PC-3 (cell line): ENCODE measurements around the gene ZDHHC1. TPM values are rescaled to one million over a fixed set of nuclear protein-coding genes. Genes with fewer than 3 reads are reported as not detected.
"Not testable (repeated sequence)": the region's sequence is repeated elsewhere in the genome, so short reads cannot be mapped to it uniquely, and the experiment has no call there.

Experiments
- ATAC-seq: fragments of 200-7000 bp; cut with Tn5 transposase; 2 replicates; pipeline ENCODE4 v1.9.1; 2020; ENCODE audit warnings: mild to moderate bottlenecking, moderate library complexity
- BruUV-seq: library from RNA; stranded (reverse); fragments of 400-500 nt; replicated peaks from 2 replicates; lab custom pipeline; 2021; lab: Mats Ljungman, UMichigan
- CTCF ChIA-PET: fragments of 300-600 bp; sonication (Branson Sonifier 250); formaldehyde crosslinking; loops from one replicate; lab custom pipeline; 2022; ENCODE audit warnings: antibody characterized with exemption; lab: Charles Lee
- POLR2A ChIA-PET: fragments of 300-600 bp; sonication (Branson Sonifier 250); formaldehyde crosslinking; loops from one replicate; lab custom pipeline; 2022; ENCODE audit warnings: antibody characterized with exemption; ENCODE audit not compliant: unreplicated experiment; lab: Charles Lee
- DNase-seq: peaks from one replicate; pipeline ENCODE4 v3.0.0-alpha.2; 2015
- H2AFZ ChIP-seq: fragments of 300-600 bp; sonication (generic); 2 replicates; pipeline ENCODE4 v1.6.0; 2016; ENCODE audit warnings: antibody characterized with exemption, low read length
- H3F3A ChIP-seq: fragments of 300-600 bp; sonication (generic); one replicate; pipeline ENCODE4 v1.6.0; 2017; ENCODE audit warnings: antibody characterized with exemption, low read length, control low read depth, mild to moderate bottlenecking; ENCODE audit not compliant: unreplicated experiment
- H3K27ac ChIP-seq: fragments of 300-600 bp; sonication (generic); 2 replicates; pipeline ENCODE4 v1.5.1; 2016; ENCODE audit warnings: mild to moderate bottlenecking, low read length
- H3K27me3 ChIP-seq: fragments of 300-600 bp; sonication (generic); 2 replicates; pipeline ENCODE4 v1.6.1; 2016; ENCODE audit warnings: low read length, mixed read lengths
- H3K36me3 ChIP-seq: fragments of 300-600 bp; sonication (generic); 2 replicates; pipeline ENCODE4 v1.6.1; 2016; ENCODE audit warnings: low read depth, mixed run types, low read length, mixed read lengths
- H3K4me1 ChIP-seq: fragments of 300-600 bp; sonication (generic); 2 replicates; pipeline ENCODE4 v1.5.1; 2016; ENCODE audit warnings: low read length; ENCODE audit not compliant: insufficient read depth
- H3K4me2 ChIP-seq: fragments of 300-600 bp; sonication (generic); 2 replicates; pipeline ENCODE4 v1.6.0; 2016; ENCODE audit warnings: low read length
- H3K4me3 ChIP-seq: fragments of 300-600 bp; sonication (generic); 2 replicates; pipeline ENCODE4 v1.5.1; 2016; ENCODE audit warnings: mild to moderate bottlenecking, low read length, mixed read lengths
- H3K79me2 ChIP-seq: fragments of 300-600 bp; sonication (generic); 2 replicates; pipeline ENCODE4 v1.6.1; 2017; ENCODE audit warnings: low read length, mixed read lengths
- H3K9ac ChIP-seq: fragments of 300-600 bp; sonication (generic); 2 replicates; pipeline ENCODE4 v1.6.0; 2016; ENCODE audit warnings: mild to moderate bottlenecking, low read length
- H3K9me2 ChIP-seq: fragments of 300-600 bp; sonication (generic); replicated peaks from 2 replicates; pipeline ENCODE4 v1.6.1; 2016; ENCODE audit warnings: mixed run types, low read length, mixed read lengths
- H3K9me3 ChIP-seq: fragments of 300-600 bp; sonication (generic); 2 replicates; pipeline ENCODE4 v1.6.1; 2016; ENCODE audit warnings: low read length, mixed read lengths
- H4K20me1 ChIP-seq: fragments of 300-600 bp; sonication (generic); 2 replicates; pipeline ENCODE4 v1.6.1; 2016; ENCODE audit warnings: low read length, mixed read lengths
- CTCF ChIP-seq: fragments of 300-600 bp; sonication (generic); conservative IDR thresholded peaks from 2 replicates; pipeline ENCODE4 v1.5.1; 2017; ENCODE audit warnings: antibody characterized with exemption, low read depth, mild to moderate bottlenecking, low read length
- EZH2 ChIP-seq: fragments of 300-600 bp; sonication (generic); IDR thresholded peaks from one replicate; pipeline ENCODE4 v1.6.1; 2017; ENCODE audit warnings: antibody characterized with exemption, mild to moderate bottlenecking, low read length; ENCODE audit not compliant: unreplicated experiment
- EZH2phosphoT487 ChIP-seq: fragments of 300-600 bp; sonication (generic); IDR thresholded peaks from 2 replicates; pipeline ENCODE4 v1.6.1; 2018; ENCODE audit warnings: mild to moderate bottlenecking, antibody characterized with exemption, low read length, borderline replicate concordance
- intact Hi-C: fragments of 100-400 bp; cut with micrococcal nuclease; formaldehyde crosslinking; loops from 2 replicates; pipeline ENCODE4 v1.9.0; 2023
- total RNA-seq: library from RNA; depleted of rRNA; stranded (reverse); fragments of >200 nt; gene quantifications from 2 replicates; pipeline ENCODE4 v1.2.3, GENCODE V29; 2014

ZDHHC1 gene
- total RNA-seq, 1 experiment from 2014 or later, result 4.8 TPM

- no peaks in the 10 kb centered on the region for H3K36me3 ChIP-seq
- no peak overlapping the region for H2AFZ ChIP-seq
- no peak for TF ChIP-seq EZH2
- no peak for TF ChIP-seq EZH2phosphoT487
- no peak for TF ChIP-seq CTCF
- no peaks in the 10 kb centered on the region for H3K27me3 ChIP-seq
- H4K20me1 ChIP-seq, result no peaks in the 10 kb centered on the region
- intact Hi-C loops, result loop anchor here (5.0 kb wide), 1 partner anchor 157 kb away; no protein-coding TSS in a partner anchor
- DNase-seq, result no peak
- no peaks in the 10 kb centered on the region for H3K9me2 ChIP-seq
- CTCF ChIA-PET, result interaction anchor here (0.6 kb wide), 1 partner anchor 466 kb away, joined by 6 read pairs; no protein-coding TSS in a partner anchor
- no peaks in the 10 kb centered on the region for H3K79me2 ChIP-seq
- H3K27ac ChIP-seq, result no peak overlapping the region
- no peak overlapping the region for H3K4me3 ChIP-seq
- no TSS peak for BruUV-seq
- POLR2A ChIA-PET, result no interaction called here
- no peak for ATAC-seq
- no peak overlapping the region for H3K9ac ChIP-seq
- no peaks in the 10 kb centered on the region for H3K9me3 ChIP-seq
- H3F3A ChIP-seq, result no peaks in the 10 kb centered on the region
- no peak overlapping the region for H3K4me2 ChIP-seq
- peaks cover 8% of the 10 kb centered on the region; the same call in 1 of the 2 replicates for H3K4me1 ChIP-seq
Observed at GRCh38 chr16:67419502-67419901, 3.2 kb upstream of the ZDHHC1 start.

GRCh38 chr16:67417333-67418061 lies 1.2 kb upstream of the ZDHHC1 start:
- DNase-seq, result no peak
- Histone ChIP-seq H3K9me3 (no peaks in the 10 kb centered on the region), H3K36me3 (no peaks in the 10 kb centered on the region), H3K27ac (no peak overlapping the region), H3K4me3 (no peak overlapping the region), H2AFZ (no peak overlapping the region), H3K9me2 (no peaks in the 10 kb centered on the region), H3K27me3 (no peaks in the 10 kb centered on the region), H3K79me2 (no peaks in the 10 kb centered on the region), H3K4me2 (no peak overlapping the region), H4K20me1 (no peaks in the 10 kb centered on the region), H3K9ac (no peak overlapping the region), H3F3A (no peaks in the 10 kb centered on the region), H3K4me1 (peaks cover 8% of the 10 kb centered on the region; the same call in 1 of the 2 replicates)
- TF ChIP-seq EZH2phosphoT487, result no peak
- no peak for TF ChIP-seq CTCF
- TF ChIP-seq EZH2, result no peak
- no peak for ATAC-seq
- intact Hi-C loops, result loop anchor here (5.0 kb wide), 1 partner anchor 155 kb away; no protein-coding TSS in a partner anchor
- BruUV-seq, result no TSS peak
- ChIA-PET POLR2A (no interaction called here), CTCF (interaction anchor here (1.4 kb wide), 1 partner anchor 11 kb away, joined by 5 read pairs; no protein-coding TSS in a partner anchor)

GRCh38 chr16:67415421-67415820 lies 856 bp downstream of the ZDHHC1 start:
- H3K36me3 ChIP-seq, H3K9me3 ChIP-seq, H3F3A ChIP-seq, ATAC-seq, H3K27ac ChIP-seq, H3K9me2 ChIP-seq, H4K20me1 ChIP-seq, H3K79me2 ChIP-seq, CTCF ChIA-PET, H3K27me3 ChIP-seq, POLR2A ChIA-PET, H3K4me1 ChIP-seq, DNase-seq: not testable (repeated sequence)
- intact Hi-C loops, result loop anchor here (5.0 kb wide), 1 partner anchor 153 kb away; no protein-coding TSS in a partner anchor
- peak overlapping the region; percentile 82 for H3K9ac ChIP-seq
- BruUV-seq, result TSS peak; percentile 30
- peak overlapping the region; percentile 73 for H3K4me3 ChIP-seq
- H3K4me2 ChIP-seq, result peak overlapping the region; percentile 96
- peak overlapping the region; percentile 83 for H2AFZ ChIP-seq
